AG09319 (cell line): Measurements from ENCODE around the gene STK39.
A peak's percentile ranks its signal among the peaks of the same experiment; 100 is the strongest.

Experiments
- DNase-seq: peaks from one replicate; pipeline ENCODE4 v3.0.0-alpha.2; 2010; ENCODE audit warnings: low read depth; ENCODE audit errors: extremely low read depth
- CTCF ChIP-seq: IDR thresholded peaks from 2 replicates; pipeline ENCODE4 v1.5.1; 2011; ENCODE audit warnings: low read depth, mild to moderate bottlenecking, inconsistent platforms, low read length, moderate library complexity

STK39 gene

GRCh38 chr2:167966937-167967913, 280.2 kb downstream of the STK39 start:
- no peak for DNase-seq
- TF ChIP-seq CTCF = no peak

GRCh38 chr2:167965907-167966761, 281.3 kb downstream of the STK39 start:
- TF ChIP-seq CTCF = no peak
- no peak for DNase-seq

GRCh38 chr2:167964650-167965413, 282.6 kb downstream of the STK39 start:
- peak; percentile 24 for TF ChIP-seq CTCF
- no peak for DNase-seq

- TF ChIP-seq CTCF = no peak
- no peak for DNase-seq
These were observed 283.3 kb downstream of the STK39 start for GRCh38 chr2:167963899-167964649.

- no peak for DNase-seq
- no peak for TF ChIP-seq CTCF
These were observed 284.8 kb downstream of the STK39 start for GRCh38 chr2:167962436-167963226.

GRCh38 chr2:167961536-167962048, 285.8 kb downstream of the STK39 start:
- no peak for TF ChIP-seq CTCF
- DNase-seq = no peak
